ENCODE results near the gene PRELID3B. TPM values are rescaled to one million over a fixed set of nuclear protein-coding genes. Genes with fewer than 3 reads are reported as not detected.
A peak's percentile ranks its signal among the peaks of the same experiment; 100 is the strongest.

The PRELID3B gene
- total RNA-seq, 1 experiment from 2014 or later: 52.6 TPM

DNA sequence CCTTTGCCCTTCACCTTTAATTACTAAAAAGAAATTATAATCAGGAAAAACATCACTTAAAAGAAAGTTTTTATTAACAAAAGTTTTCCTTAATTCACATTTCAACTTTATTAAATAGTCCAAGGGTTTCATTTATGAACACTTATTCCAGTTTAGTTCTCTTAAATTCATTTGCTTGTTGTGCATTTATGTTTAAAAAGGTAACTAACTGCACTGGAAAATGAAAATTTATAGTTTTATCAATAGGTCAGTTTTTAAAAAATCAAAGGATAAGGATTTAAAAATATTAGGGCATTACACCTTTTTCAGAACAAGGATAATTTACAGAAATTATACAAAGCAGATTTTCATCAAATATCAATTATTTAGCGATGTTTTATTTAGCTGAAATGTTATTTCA is 9.5 kb downstream of the PRELID3B start:
- no peaks in the 10 kb centered on the region for H3K9me3 ChIP-seq (ENCODE audit: control insufficient read depth, low read depth, low read length)
- H3K9ac ChIP-seq (ENCODE audit: extremely low read depth, insufficient read length, low read length): no peak overlapping the region
- no peak overlapping the region for H2BK20ac ChIP-seq (ENCODE audit: low read depth, low read length, poor library complexity, severe bottlenecking)
- no peak overlapping the region for H3K18ac ChIP-seq (ENCODE audit: insufficient read length, low read depth, low read length)
- H2AK5ac ChIP-seq (ENCODE audit: insufficient read length, low read length): no peak overlapping the region
- Mint-ChIP-seq H3K27ac (no peak overlapping the region), H3K4me3 (peak overlapping the region; percentile 84 to 93), H3K9me3 (no peaks in the 10 kb centered on the region), H3K27me3 (ENCODE audit: low read depth) (peaks cover 21% of the 10 kb centered on the region), H3K36me3 (ENCODE audit: insufficient read depth in 1 of 3, low read depth in 3 of 3) (peaks cover 34 to 73% (median 72%) of the 10 kb centered on the region in 3 experiments), H3K4me1 (peaks cover 16 to 20% of the 10 kb centered on the region in 2 experiments)
- H3K4me2 ChIP-seq (ENCODE audit: insufficient read depth, insufficient read length, low read length): peak overlapping the region; percentile 58
- H3T11ph ChIP-seq (ENCODE audit: low read length): no peak overlapping the region
- H3K4ac ChIP-seq (ENCODE audit: low read depth, low read length): no peak overlapping the region
- peaks cover 4% of the 10 kb centered on the region; the same call in 1 of the 2 replicates for H3K79me2 ChIP-seq (ENCODE audit: insufficient read depth, low read length)
- TF ChIP-seq, protein P1, sequence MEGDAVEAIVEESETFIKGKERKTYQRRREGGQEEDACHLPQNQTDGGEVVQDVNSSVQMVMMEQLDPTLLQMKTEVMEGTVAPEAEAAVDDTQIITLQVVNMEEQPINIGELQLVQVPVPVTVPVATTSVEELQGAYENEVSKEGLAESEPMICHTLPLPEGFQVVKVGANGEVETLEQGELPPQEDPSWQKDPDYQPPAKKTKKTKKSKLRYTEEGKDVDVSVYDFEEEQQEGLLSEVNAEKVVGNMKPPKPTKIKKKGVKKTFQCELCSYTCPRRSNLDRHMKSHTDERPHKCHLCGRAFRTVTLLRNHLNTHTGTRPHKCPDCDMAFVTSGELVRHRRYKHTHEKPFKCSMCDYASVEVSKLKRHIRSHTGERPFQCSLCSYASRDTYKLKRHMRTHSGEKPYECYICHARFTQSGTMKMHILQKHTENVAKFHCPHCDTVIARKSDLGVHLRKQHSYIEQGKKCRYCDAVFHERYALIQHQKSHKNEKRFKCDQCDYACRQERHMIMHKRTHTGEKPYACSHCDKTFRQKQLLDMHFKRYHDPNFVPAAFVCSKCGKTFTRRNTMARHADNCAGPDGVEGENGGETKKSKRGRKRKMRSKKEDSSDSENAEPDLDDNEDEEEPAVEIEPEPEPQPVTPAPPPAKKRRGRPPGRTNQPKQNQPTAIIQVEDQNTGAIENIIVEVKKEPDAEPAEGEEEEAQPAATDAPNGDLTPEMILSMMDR (conservative IDR thresholded peaks at IDR 0.05): no peak
- H3K56ac ChIP-seq (ENCODE audit: insufficient read length, low read depth, low read length): no peak overlapping the region
- no peak overlapping the region for H4K8ac ChIP-seq (replicated peaks; ENCODE audit: insufficient read length, low read depth, low read length)
- no peaks in the 10 kb centered on the region for H3K27me3 ChIP-seq (ENCODE audit: insufficient read depth, low read length)
- no peak overlapping the region for H3K14ac ChIP-seq (ENCODE audit: insufficient read depth, low read length)
- no peak overlapping the region for H2BK120ac ChIP-seq (ENCODE audit: low read depth, low read length, poor library complexity, severe bottlenecking)
- no peak overlapping the region for H3K27ac ChIP-seq (ENCODE audit: insufficient read length, low read depth, low read length)
- no peak overlapping the region for H3K23ac ChIP-seq (ENCODE audit: insufficient read length, low read depth, low read length)
- no peak overlapping the region for H2AFZ ChIP-seq (ENCODE audit: low read length)
- H3K79me1 ChIP-seq (ENCODE audit: insufficient read depth, low read depth, low read length, poor library complexity, severe bottlenecking): no peaks in the 10 kb centered on the region
- peaks cover 8% of the 10 kb centered on the region for H3K23me2 ChIP-seq (ENCODE audit: insufficient read length, low read depth, low read length, poor library complexity, severe bottlenecking)
- H3K4me1 ChIP-seq (ENCODE audit: insufficient read depth, low read length): peaks cover 3% of the 10 kb centered on the region
- H2BK15ac ChIP-seq (ENCODE audit: low read depth, low read length): no peak overlapping the region
- H4K5ac ChIP-seq (ENCODE audit: insufficient read length, low read depth, low read length): no peak overlapping the region
- no peak overlapping the region for H2BK12ac ChIP-seq (ENCODE audit: insufficient read length, low read depth, low read length)
- no peak overlapping the region for H4K91ac ChIP-seq (ENCODE audit: insufficient read length, low read depth, low read length)
- DNase-seq: no peak
- H2BK5ac ChIP-seq (ENCODE audit: insufficient read length, low read length): no peak overlapping the region
- H4K20me1 ChIP-seq (ENCODE audit: control insufficient read depth, insufficient read depth, insufficient read length): no peaks in the 10 kb centered on the region
- WGBS (ENCODE audit: extremely low coverage, insufficient read length, low lambda C conversion rate): no CpG with 5 or more reads among the region's 1 CpG
